CD4-positive, alpha-beta T cell treated with Interleukin-15 for 1 hour (primary cell): Measurements from ENCODE around the gene CAMTA1.
A peak's percentile ranks its signal among the peaks of the same experiment; 100 is the strongest.
"Not testable (repeated sequence)": the region's sequence is repeated elsewhere in the genome, so short reads cannot be mapped to it uniquely, and the experiment has no call there.

Experiments used
- DNase-seq: peaks from one replicate; pipeline ENCODE4 v3.0.0-alpha.2; 2020

Gene CAMTA1

GRCh38 chr1:6785318-6785727 lies at the start of gene CAMTA1:
Gene CAMTA1 (plus strand): TSS chr1:6785454. CDS start chr1:6785531, 77 bp downstream.
- no peak for DNase-seq

DNA sequence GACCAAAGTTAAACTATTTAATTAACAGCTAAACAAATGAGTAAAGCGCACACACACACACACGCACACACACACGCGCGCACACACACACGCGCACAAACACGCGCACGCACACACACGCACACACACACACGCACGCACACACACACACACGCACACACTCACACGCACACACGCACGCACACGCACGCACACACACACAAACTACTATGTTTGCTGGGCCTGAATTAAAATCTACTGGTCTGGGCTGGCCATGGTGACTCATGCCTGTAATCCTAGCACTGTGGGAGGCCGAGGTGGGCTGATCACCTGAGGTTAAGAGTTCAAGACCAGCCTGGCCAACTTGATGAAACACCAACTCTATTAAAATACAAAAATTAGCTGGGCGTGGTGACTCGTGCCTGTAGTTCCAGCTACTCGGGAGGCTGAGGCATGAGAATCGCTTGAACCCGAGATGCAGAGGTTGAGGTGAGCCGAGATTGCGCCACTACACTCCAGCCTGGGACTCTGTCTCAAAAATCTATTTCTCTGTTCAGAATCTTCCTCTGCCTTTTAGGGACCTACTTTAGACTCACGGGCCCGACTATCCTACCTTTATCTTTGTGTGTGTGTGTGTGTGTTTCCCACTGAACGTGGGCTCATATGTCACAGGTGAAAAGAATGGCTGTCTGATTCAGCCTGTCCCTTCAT lies 46.1 kb upstream of the CAMTA1 start:
- no peak for DNase-seq

GRCh38 chr1:6742676-6743188 lies 42.5 kb upstream of the CAMTA1 start:
- not testable (repeated sequence) for DNase-seq

GRCh38 chr1:6743189-6744101 lies 41.8 kb upstream of the CAMTA1 start:
- DNase-seq: peak; percentile 30

DNA sequence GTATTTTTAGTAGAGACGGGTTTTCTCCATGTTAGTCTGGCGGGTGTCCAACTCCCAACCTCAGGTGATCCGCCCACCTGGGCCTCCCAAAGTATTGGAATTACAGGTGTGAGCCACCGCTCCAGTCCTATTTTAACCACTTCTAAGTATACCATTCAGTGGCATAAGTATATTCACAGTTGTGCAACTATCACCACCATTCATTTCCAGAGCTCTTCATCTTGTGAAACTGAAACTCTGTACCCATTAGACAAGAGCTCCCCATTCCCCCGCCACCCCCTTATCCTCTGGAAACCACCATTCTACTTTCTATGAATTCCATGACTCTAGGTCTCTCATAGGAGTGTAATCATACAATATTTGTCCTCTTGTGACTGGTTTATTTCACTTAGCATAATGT lies 40.2 kb upstream of the CAMTA1 start:
- DNase-seq: no peak

GRCh38 chr1:6747674-6748073 lies 37.6 kb upstream of the CAMTA1 start:
- DNase-seq: no peak

DNA sequence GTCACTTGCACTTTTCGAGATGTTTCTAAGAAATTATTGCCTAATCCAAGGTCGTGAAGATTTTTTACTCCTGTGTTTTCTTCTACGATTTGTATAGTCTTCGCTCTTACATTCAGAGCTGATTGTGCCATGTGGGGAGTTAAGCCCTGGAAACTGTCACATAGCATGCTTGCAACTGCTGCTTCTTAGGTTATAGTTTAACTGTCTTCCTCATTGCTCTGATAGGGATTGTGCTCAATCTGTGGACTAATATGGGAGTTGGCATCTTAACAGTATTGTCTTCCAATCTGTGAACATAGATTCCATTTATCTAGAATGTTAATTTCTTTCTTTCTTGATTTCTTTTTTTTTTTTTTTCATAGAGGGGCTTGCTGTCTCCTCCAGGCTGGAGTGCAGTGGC lies 34.8 kb upstream of the CAMTA1 start:
- no peak for DNase-seq

DNA sequence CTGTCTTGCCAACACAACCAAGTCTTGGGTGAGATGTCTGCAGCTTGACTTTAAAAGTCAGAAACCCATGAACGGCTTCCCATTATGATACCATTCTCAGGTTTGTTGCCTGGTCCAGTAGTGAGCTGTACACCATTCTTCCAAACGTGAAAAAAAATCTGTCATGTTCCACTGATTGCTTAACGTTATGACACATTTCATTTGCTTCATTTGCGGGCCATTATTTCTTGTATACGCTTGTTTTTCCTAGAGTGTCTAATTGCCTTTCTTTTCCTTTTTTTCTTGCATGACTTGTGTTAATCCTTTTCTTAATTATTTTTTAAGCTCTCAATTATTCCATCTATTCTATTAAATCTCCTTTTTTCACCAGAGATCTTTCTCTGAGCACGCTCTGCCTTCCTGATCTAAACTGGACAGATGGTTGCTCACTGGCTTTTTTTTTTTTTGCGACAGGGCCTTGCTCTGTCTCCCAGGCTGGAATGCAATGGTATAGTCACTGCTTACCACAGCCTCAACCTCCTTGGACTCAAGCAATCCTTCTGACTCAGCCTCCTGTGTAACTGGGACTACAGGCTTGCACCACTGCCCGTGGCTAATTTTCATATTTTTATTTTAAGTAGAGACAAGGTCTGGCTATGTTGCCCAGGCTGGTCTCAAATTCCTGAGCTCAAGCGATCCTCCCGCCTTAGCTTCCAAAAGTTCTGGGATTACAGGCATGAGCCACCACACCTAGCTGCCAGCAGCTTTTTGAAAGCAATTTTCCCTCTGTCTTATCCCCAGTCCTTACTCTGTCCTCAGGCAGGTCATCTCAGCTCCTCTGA lies 31.7 kb upstream of the CAMTA1 start:
- DNase-seq: no peak

GRCh38 chr1:6756457-6756856 lies 28.8 kb upstream of the CAMTA1 start:
- no peak for DNase-seq

GRCh38 chr1:6757719-6758435 lies 27.4 kb upstream of the CAMTA1 start:
- no peak for DNase-seq

GRCh38 chr1:6761196-6761737 lies 24.0 kb upstream of the CAMTA1 start:
- no peak for DNase-seq

DNA sequence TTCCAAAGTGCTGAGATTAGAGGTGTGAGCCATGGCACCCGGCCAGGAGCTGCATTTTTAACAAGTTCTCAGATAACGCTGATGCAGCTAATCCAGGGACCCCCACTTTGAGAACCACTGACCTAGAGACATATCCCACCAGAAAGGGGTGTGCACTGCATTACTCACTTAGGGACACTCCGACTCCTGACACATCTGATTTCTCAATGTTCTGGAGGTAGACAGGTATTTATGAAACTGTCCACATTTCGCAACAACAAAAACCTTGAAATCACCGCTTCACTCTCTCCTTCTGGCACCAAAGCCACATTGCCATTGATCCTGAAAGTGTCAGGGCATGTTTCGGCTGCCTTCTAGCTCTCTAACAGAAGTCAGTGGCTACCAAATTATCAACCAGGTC lies 23.2 kb upstream of the CAMTA1 start:
- no peak for DNase-seq

DNA sequence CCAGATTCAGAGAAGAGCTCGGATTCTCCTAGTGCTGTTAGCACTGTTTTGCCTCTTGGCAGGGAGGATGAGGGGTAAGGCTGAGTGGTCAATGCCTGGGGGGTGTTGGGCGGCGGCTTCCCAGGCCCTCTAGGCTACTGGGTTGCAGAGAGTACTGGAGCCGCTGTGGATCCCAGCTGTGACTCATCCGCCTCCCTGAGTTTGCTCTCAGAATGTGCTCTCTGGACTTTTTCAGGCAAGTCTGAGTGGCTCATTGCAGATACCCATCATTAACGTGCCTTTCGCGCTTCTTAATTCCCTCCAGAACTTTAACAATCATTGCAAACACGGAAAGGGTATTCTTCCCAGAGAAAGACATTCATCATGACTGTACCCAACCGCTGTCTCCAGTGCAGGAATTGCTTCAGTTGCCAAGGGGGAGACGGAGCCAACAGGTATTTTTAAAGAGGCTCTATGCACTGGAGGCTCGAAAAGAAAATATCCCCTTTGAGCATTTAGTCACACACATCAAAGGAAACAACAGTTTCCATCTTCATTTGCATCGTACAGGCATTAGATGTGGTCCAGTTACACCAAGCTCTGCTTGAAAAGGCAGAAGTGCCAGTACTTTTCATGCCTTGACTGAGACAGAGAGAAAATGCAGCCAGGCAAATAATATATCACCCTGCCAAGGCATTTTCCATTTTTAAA lies 14.4 kb upstream of the CAMTA1 start:
- DNase-seq: no peak

DNA sequence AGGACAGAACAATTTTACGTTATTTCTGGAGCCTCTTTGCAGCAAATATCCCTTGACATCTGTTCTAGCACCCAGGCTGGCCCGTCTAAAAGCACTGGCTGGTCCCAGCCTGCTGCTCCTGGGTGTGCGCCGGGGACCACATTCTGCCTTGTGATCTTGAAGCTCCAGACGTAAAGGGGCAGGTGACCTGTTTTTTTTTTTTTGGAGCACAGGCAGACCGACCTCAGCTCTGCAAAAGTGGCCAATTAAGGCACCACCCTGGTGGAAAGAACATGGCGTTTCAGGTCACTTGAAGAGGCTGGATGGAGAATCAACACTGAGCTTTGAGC lies 13.8 kb upstream of the CAMTA1 start:
- no peak for DNase-seq

DNA sequence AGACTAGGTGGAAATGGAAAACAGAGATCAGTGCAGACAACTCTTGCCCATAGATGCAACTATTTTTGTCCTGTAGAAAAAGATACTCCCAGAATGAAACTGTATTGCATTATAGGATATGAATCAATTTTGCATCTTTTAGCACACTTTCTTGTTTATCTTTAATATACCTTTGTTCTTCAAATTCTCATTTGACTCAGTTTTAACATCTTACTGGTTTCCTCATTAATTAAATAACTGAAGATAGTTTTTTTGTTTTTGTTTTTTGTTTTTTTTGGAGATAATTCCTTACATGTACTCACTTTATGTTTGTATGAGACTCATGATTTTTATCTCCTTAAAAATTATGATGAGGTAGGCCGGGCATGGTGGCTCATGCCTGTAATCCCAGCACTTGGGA lies 10.9 kb upstream of the CAMTA1 start:
- no peak for DNase-seq

DNA sequence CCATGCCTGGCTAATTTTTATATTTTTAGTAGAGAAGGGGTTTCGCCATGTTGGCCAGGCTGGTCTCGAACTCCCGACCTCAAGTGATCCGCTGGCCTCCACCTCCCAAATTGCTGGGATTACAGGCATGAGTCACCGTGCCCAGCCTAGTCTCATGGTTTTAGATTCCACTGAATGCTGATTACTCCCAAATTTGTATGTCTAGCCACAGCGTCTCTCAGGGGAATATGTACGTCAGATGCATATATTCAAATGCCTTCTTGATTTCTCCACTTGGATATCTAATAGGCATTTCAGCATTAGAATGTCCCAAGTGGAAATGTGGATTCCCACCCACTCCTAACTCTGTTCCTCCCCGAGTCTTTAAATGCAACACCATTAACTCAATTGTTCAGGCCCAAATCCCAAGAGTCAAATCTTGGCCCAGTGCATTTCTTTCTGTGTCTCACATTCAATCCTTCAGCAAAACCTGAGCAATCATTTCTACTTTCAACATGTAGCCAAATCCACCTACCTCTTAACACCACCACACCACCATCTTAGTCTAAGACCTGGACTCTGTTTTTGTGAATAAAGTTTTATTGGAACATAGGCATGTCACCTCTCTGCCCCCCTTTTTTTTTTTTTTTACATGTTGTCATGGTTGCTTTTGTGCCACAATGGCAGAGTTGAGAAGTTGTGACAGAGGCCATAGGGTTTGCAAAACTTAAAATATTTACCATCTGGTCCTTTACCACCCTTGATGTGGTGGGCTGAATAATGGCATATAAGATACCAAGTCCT lies 9.8 kb upstream of the CAMTA1 start:
- no peak for DNase-seq

- no peak for DNase-seq
These were observed 8.9 kb upstream of the CAMTA1 start for GRCh38 chr1:6776389-6776788.

DNA sequence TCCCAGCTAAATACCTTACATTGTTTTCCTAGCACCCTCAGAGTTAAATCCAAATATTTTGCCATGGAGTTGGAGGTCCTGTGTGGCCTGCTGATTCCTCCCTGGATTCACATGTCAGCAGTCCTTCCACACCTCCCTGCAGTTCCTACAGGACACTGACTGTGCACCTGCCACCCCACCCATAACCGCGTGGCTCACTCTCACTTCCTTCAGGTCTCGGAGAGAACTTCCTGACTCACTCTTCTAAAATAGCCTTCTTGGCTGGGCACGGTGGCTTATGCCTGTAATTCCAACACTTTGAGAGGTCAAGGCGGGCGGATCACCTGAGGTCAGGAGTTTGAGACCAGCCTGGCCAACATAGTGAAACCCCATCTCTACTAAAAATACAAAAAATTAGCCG lies 8.4 kb upstream of the CAMTA1 start:
- no peak for DNase-seq

DNA sequence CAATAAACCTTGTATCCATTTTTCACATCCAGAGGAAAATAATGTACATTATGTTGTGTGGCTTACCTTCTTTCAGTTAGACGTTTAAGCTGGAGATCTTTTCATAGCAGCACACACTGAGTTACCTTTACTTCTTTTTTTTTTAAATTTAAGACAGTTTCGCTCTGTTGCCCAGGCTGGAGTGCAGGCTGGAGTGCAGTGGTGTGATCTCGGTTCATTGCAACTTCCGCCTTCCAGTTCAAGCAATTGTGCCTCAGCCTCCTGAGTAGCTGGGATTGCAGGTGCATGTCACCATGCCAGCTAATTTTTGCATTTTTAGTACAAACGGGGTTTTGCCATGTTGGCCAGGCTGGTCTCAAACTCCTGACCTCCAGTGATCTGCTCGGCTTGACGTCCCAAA lies 7.4 kb upstream of the CAMTA1 start:
- DNase-seq: no peak

GRCh38 chr1:6779089-6779805 lies 6.0 kb upstream of the CAMTA1 start:
- no peak for DNase-seq
